ENCODE measurements around the gene PHKA2. TPM values are rescaled to one million over a fixed set of nuclear protein-coding genes. Genes with fewer than 3 reads are reported as not detected.

PHKA2 gene
- total and polyA plus RNA-seq, 10 donors, result 13.7 to 46.0 (median 35.7) TPM

DNA sequence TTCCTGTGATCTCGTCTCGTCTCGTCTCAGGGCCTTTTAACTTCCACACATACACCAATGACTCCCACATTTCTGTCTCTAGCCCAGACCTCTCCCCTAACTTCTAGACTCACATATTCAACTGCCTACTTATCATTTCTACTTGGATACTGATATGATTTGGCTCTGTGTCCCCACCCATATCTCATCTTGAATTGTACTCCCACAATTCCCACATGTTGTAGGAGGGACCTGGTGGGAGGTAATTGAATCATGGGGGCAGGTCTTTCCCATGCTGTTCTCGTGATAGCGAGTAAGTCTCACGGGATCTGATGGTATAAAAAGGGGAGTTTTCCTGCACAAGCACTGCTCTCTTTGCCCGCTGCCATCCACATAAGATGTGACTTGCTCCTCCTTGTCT lies 8.9 kb downstream of the PHKA2 start:
- TF ChIP-seq CTCF (IDR thresholded peaks at IDR 0.05 in 8 of 11, conservative IDR thresholded peaks at IDR 0.05 in 3 of 11) (no peak), POLR2AphosphoS5 (IDR thresholded peaks at IDR 0.05) (no peak), POLR2A (IDR thresholded peaks at IDR 0.05) (no peak)
- Histone ChIP-seq H3K4me3 (no peak overlapping the region), H3K27me3 (replicated peaks in 1 of 7) (no peaks in the 10 kb centered on the region), H3K4me1 (no peaks in the 10 kb centered on the region), H3K27ac (no peak overlapping the region), H3K36me3 (no peaks in the 10 kb centered on the region), H3K9me3 (peaks cover 0 to 4% (median 0%) of the 10 kb centered on the region in 8 donors)
- WGBS, 5 donors, result 81 to 97% (median 94%) methylated on average over 4 to 7 of the region's 7 CpGs
- intact Hi-C loops (cut with DNase I; ENCODE audit: low total_unique reads), result no loop called here
- no peak for DNase-seq

DNA sequence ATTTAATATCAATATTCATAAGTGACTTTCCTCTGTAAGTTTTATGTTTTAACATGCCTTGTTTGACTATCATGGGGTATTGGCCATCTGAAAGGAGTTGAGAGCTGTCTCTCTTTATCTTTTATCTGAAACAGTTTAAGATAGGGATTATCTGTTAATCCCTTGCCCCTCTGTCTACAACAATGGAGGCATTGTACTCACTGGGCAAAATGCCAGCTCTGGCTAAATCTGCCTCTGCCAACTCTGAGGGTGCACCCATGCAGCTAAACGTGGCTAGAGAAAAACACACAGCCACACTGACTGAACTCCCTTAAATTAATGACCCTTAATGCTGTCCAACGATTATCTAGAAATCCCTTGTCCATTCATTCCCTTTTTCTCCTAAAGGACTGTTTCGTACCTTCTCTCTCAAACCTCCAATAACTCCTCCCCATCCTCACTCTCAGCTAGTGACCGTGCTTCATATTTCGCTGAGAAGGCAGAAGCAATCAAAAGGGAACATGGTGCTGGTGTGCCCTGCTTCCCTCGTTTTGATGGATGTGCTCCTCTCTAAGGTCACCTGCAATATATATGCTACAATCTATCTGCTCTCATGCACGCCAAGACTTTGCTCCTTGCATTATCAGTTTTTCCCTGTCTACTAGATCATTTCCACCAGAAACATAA lies 10.3 kb downstream of the PHKA2 start:
- Histone ChIP-seq H3K27ac (no peak overlapping the region), H3K4me3 (no peak overlapping the region), H3K27me3 (replicated peaks in 1 of 7) (no peaks in the 10 kb centered on the region), H3K4me1 (no peaks in the 10 kb centered on the region), H3K36me3 (no peaks in the 10 kb centered on the region), H3K9me3 (peaks cover 0 to 4% (median 0%) of the 10 kb centered on the region in 8 donors)
- 75 to 90% (median 85%) methylated on average over 7 of the region's 7 CpGs for WGBS, 5 donors
- no peak for DNase-seq
- TF ChIP-seq POLR2AphosphoS5 (IDR thresholded peaks at IDR 0.05), result no peak
- intact Hi-C loops (cut with DNase I; ENCODE audit: low total_unique reads), result no loop called here

- H3K9me3 ChIP-seq, result peaks cover 0 to 4% (median 0%) of the 10 kb centered on the region in 8 donors
- H3K4me3 ChIP-seq, result no peak overlapping the region
- no peaks in the 10 kb centered on the region for H3K36me3 ChIP-seq
- no peaks in the 10 kb centered on the region for H3K4me1 ChIP-seq
- H3K27me3 ChIP-seq (replicated peaks in 1 of 7), result no peaks in the 10 kb centered on the region
- no peak for DNase-seq
- H3K27ac ChIP-seq, result no peak overlapping the region
- intact Hi-C loops (cut with DNase I; ENCODE audit: low total_unique reads), result no loop called here
- WGBS, 5 donors, result 56 to 89% (median 84%) methylated on average over 2 of the region's 2 CpGs
- no peak for TF ChIP-seq POLR2A (IDR thresholded peaks at IDR 0.05)
- TF ChIP-seq POLR2AphosphoS5 (IDR thresholded peaks at IDR 0.05), result no peak
- TF ChIP-seq CTCF (IDR thresholded peaks at IDR 0.05 in 8 of 11, conservative IDR thresholded peaks at IDR 0.05 in 3 of 11), result no peak
Observed at GRCh38 chrX:18971506-18971905, 12.4 kb downstream of the PHKA2 start.

DNA sequence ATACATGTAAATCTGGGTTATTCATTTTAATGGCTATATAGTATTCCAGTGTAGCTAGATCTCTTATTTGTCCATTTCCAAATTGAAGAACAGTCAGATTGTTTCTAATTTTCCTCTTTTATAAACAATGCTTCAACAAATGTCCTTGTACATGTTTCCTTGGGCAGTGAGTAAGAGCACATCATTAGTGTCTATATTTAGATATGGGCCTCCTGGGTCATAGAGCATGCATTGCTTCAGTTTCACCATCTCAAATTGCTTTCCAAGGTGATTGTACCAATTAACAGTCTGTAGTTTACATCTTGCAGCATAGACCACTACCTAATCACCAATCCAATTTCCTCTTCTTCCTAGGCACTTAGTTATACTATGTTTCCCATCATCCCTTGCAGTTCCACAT lies 13.4 kb downstream of the PHKA2 start:
- DNase-seq, result no peak
- TF ChIP-seq POLR2A (IDR thresholded peaks at IDR 0.05) (no peak), POLR2AphosphoS5 (IDR thresholded peaks at IDR 0.05) (no peak)
- no peak overlapping the region for H3K4me3 ChIP-seq
- intact Hi-C loops (cut with DNase I; ENCODE audit: low total_unique reads), result no loop called here
- no peaks in the 10 kb centered on the region for H3K4me1 ChIP-seq
- H3K9me3 ChIP-seq, result peaks cover 0 to 4% (median 0%) of the 10 kb centered on the region in 8 donors
- H3K27ac ChIP-seq, result no peak overlapping the region
- no peaks in the 10 kb centered on the region for H3K36me3 ChIP-seq
- H3K27me3 ChIP-seq (replicated peaks in 1 of 7), result no peaks in the 10 kb centered on the region

DNA sequence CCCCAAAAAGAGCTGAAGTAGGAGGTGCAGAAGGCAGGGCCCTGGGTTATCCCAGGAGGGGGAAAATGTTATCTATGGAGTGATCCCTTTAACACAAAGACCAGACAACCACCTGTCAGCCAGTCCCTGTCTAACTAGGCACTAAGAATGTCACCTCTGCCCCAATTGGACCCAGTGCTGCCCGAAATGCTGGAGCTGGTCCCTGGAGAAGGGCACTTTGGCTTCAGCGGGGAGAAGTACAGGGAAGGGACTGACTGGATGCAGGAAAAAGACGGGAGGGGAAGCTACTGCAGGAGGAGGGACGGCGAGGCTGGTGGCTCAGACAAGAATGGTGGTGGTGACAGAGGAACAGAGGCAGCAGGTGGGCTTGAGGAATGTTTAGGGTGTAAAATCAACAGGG lies 17.3 kb downstream of the PHKA2 start:
- no peak overlapping the region for H3K27ac ChIP-seq
- WGBS, 5 donors, result 71 to 95% (median 90%) methylated on average over 5 of the region's 5 CpGs
- H3K9me3 ChIP-seq, result peaks cover 0 to 4% (median 0%) of the 10 kb centered on the region in 8 donors
- H3K4me3 ChIP-seq, result no peak overlapping the region
- TF ChIP-seq POLR2A (IDR thresholded peaks at IDR 0.05) (no peak), POLR2AphosphoS5 (IDR thresholded peaks at IDR 0.05) (no peak), CTCF (IDR thresholded peaks at IDR 0.05 in 8 of 11, conservative IDR thresholded peaks at IDR 0.05 in 3 of 11) (no peak)
- H3K36me3 ChIP-seq, result no peaks in the 10 kb centered on the region
- no peaks in the 10 kb centered on the region for H3K27me3 ChIP-seq (replicated peaks in 1 of 7)
- no peaks in the 10 kb centered on the region for H3K4me1 ChIP-seq
- DNase-seq, result no peak
- intact Hi-C loops (cut with DNase I; ENCODE audit: low total_unique reads), result no loop called here
